NCI-H2107 treated with DMSO at 0.1 percent for 48 hours (cell line): ENCODE results near the gene COL1A1.

Source experiments
- DNase-seq: peaks from one replicate; lab custom pipeline; 2025; ENCODE audit not compliant: unreplicated experiment; lab: John Stamatoyannopoulos, UW

Gene COL1A1

GRCh38 chr17:50213026-50214022 lies 11.9 kb upstream of the COL1A1 start:
- DNase-seq, result no peak

- no peak for DNase-seq
These were observed 10.9 kb upstream of the COL1A1 start for GRCh38 chr17:50212121-50212843.

GRCh38 chr17:50211249-50212120 lies 10.1 kb upstream of the COL1A1 start:
- no peak for DNase-seq

- no peak for DNase-seq
These were observed 9.1 kb upstream of the COL1A1 start for GRCh38 chr17:50210240-50211225.

GRCh38 chr17:50209472-50210239 lies 8.2 kb upstream of the COL1A1 start:
- no peak for DNase-seq

DNA sequence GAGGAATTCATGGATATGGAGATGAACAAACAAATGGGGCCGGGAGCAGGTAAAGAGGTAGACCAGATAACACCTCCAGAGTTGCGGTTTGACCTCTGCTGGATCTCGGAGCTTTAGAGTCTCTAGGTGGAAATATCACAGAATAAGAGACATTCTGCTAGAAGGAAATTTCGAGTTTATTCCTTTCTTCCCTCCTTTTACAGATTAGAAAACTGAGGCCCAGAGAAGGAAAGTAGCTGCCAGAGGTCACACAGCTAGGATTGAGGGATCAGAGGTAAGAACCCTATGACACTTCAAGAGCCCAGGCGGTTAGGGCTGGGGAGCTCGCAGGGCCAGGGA lies 7.7 kb upstream of the COL1A1 start:
- no peak for DNase-seq

- DNase-seq, result no peak
These were observed 7.2 kb upstream of the COL1A1 start for GRCh38 chr17:50208611-50209061.

- DNase-seq, result no peak
These were observed 6.5 kb upstream of the COL1A1 start for GRCh38 chr17:50207792-50208567.

DNA sequence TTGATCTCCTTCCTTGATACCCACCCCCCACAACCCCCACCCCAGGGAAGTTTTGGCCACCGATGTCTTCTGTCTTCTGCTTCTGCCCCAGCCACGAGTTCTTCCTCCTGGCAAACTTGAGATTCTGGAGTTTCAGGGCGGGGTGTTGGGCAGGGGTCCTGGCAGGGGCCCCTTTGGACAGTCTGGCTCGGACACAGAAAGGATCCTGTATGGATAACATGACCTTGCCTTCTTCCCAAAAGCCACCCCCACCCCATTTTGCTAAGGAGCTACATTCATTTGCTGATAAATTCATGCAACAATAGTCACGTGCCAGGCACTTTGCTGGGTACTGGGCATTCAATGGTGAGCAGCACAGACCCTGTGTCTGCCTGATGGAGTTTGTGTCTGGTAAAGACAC lies 5.9 kb upstream of the COL1A1 start:
- no peak for DNase-seq

- no peak for DNase-seq
These were observed 5.3 kb upstream of the COL1A1 start for GRCh38 chr17:50206604-50207293.

GRCh38 chr17:50205963-50206505 lies 4.6 kb upstream of the COL1A1 start:
- no peak for DNase-seq

DNA sequence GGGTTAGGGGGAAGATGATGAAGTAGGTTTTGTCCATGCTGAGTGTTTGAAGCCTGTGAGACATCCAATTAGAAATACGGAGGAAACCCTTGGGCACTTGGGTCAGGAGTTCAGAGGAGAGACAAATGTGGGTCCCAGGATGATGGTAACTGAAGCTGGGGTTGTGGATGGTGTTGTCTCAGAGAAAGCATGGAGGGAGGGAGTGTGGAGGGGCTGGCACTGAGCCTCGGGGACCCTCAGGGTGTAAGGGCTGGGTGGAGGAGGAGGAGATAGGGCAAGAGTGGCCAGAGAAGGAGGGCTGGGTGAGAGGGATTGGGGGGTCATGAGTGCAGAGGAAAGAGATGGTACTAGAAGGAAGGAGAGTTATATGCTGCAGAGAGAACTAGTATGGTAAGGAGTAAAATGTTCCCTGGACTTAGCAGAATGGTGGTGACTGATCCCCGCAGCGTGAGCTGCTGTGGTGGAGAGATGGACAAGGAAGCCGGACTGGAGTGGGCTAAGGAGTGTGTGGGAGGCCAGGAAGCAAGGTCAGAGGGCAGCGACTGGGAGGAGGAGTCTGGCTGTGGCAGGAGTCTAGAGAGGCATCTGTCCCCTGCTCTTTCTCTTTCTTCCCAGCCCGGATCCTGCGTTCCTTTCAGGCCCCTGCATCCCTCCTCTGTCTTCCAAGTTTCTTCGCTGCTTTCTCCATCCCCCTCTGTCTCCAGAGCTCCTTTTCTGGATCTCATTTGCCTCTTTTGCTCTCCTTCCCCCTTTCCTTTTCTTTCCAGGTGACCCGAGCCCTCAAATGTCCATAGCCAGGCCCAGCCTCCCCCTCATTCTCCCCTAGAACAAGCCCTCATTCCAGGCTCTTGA lies 3.9 kb upstream of the COL1A1 start:
- DNase-seq, result no peak

DNA sequence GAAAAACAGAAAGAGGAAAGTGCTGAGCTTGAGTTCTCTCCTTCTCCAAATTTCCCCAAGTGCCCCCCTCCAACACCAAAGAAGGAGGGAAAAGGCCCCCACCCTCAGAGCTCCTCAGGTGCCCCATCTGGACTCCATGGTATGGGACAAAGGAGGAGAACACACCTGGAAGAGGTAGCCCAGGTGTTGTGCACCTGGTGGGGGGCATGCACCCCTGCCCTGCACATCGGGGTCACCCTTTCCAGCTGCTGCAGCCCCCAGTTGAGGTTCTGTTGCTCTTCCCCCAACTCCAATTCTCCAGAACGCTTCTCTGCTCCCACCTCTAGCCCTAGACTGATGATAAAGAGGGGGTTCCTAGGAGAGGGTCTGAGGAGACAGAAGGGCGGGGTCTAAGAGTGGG lies 3.0 kb upstream of the COL1A1 start:
- DNase-seq, result no peak

GRCh38 chr17:50203604-50204345 lies 2.3 kb upstream of the COL1A1 start:
- no peak for DNase-seq

GRCh38 chr17:50203086-50203485 lies 1.7 kb upstream of the COL1A1 start:
- no peak for DNase-seq
